Ishikawa (cell line): ENCODE data around the gene GPBAR1.

ENCODE experiments used
- CEBPB ChIP-seq: IDR thresholded peaks from 2 replicates; pipeline ENCODE4 v1.6.1; 2012
- CREB1 ChIP-seq: IDR thresholded peaks from 2 replicates; pipeline ENCODE4 v1.6.1; 2012; ENCODE audit warnings: low read depth
- EGR1 ChIP-seq: IDR thresholded peaks from 2 replicates; pipeline ENCODE4 v1.6.1; 2012
- EP300 ChIP-seq: IDR thresholded peaks from 2 replicates; pipeline ENCODE4 v1.6.1; 2012; ENCODE audit warnings: borderline replicate concordance
- FOXM1 ChIP-seq: IDR thresholded peaks from 2 replicates; pipeline ENCODE4 v1.6.1; 2012; ENCODE audit warnings: low read depth, borderline replicate concordance
- MAX ChIP-seq: IDR thresholded peaks from 2 replicates; pipeline ENCODE4 v1.6.1; 2012
- NFIC ChIP-seq: IDR thresholded peaks from 2 replicates; pipeline ENCODE4 v1.6.1; 2012
- RAD21 ChIP-seq: IDR thresholded peaks from 2 replicates; pipeline ENCODE4 v1.6.1; 2012; ENCODE audit warnings: low read depth
- REST ChIP-seq: IDR thresholded peaks from 2 replicates; pipeline ENCODE4 v1.6.1; 2012; ENCODE audit warnings: low read depth, mild to moderate bottlenecking
- TAF1 ChIP-seq: IDR thresholded peaks from 2 replicates; pipeline ENCODE4 v1.6.1; 2012; ENCODE audit warnings: low read depth, mild to moderate bottlenecking
- TCF12 ChIP-seq: IDR thresholded peaks from 2 replicates; pipeline ENCODE4 v1.6.1; 2012; ENCODE audit warnings: low read depth
- TEAD4 ChIP-seq: IDR thresholded peaks from 2 replicates; pipeline ENCODE4 v1.6.1; 2012
- USF1 ChIP-seq: IDR thresholded peaks from 2 replicates; pipeline ENCODE4 v1.6.1; 2012
- YY1 ChIP-seq: IDR thresholded peaks from 2 replicates; pipeline ENCODE4 v1.6.1; 2012; ENCODE audit warnings: low read depth
- ZBTB7A ChIP-seq: IDR thresholded peaks from 2 replicates; pipeline ENCODE4 v1.6.1; 2012; ENCODE audit warnings: low read depth

The GPBAR1 gene

GRCh38 chr2:218263817-218264641 is 3.2 kb downstream of the GPBAR1 start:
- TF ChIP-seq TAF1 (no peak), RAD21 (no peak), CREB1 (no peak), EP300 (no peak), NFIC (no peak), YY1 (no peak), TCF12 (no peak)

GRCh38 chr2:218264773-218265561 is 4.2 kb downstream of the GPBAR1 start:
- TF ChIP-seq EP300 (no peak), CEBPB (no peak), MAX (no peak), YY1 (no peak), FOXM1 (no peak), NFIC (no peak), REST (no peak), USF1 (no peak), EGR1 (no peak), CREB1 (no peak), TEAD4 (no peak), RAD21 (no peak), TCF12 (no peak), TAF1 (no peak), ZBTB7A (no peak)

GRCh38 chr2:218265626-218266025 is 4.8 kb downstream of the GPBAR1 start:
- no peak for TF ChIP-seq EP300
- no peak for TF ChIP-seq EGR1
- no peak for TF ChIP-seq CREB1
- TF ChIP-seq USF1, result no peak
- no peak for TF ChIP-seq REST
- no peak for TF ChIP-seq ZBTB7A

- no peak for TF ChIP-seq REST
- TF ChIP-seq TAF1, result no peak
- no peak for TF ChIP-seq TCF12
- no peak for TF ChIP-seq ZBTB7A
- no peak for TF ChIP-seq NFIC
- no peak for TF ChIP-seq USF1
- no peak for TF ChIP-seq YY1
- TF ChIP-seq TEAD4, result no peak
- no peak for TF ChIP-seq RAD21
- no peak for TF ChIP-seq FOXM1
- no peak for TF ChIP-seq EGR1
- no peak for TF ChIP-seq CREB1
Measured at GRCh38 chr2:218266316-218266979, 5.6 kb downstream of the GPBAR1 start.
